Muscle of leg (tissue), 9 donors: ENCODE data around the gene DNPEP. TPM values are rescaled to one million over a fixed set of nuclear protein-coding genes. Genes with fewer than 3 reads are reported as not detected.

Experiments used
- polyA plus RNA-seq, 8 donors: library from polyadenylated mRNA; unstranded; fragments of 120-200 nt; gene quantifications; one replicate each; pipeline versions ENCODE4 v1.2.1 to v1.2.3, GENCODE V29; 2013; ENCODE audit warnings: inconsistent platforms in 1 of 8, low replicate concordance in 1 of 8; ENCODE audit not compliant: insufficient read length in 8 of 8, insufficient read depth in 1 of 8
- total RNA-seq: library from RNA; stranded (reverse); fragments of 120-200 nt; gene quantifications from one replicate; pipeline ENCODE4 v1.2.4, GENCODE V29; 2013

The DNPEP gene
- total and polyA plus RNA-seq, 9 donors = 24.5 to 48.5 (median 39.3) TPM

Other genes with a start within 250 kb of the DNPEP start
- gene NHEJ1, start 227.1 kb downstream of the DNPEP start, total RNA-seq = 14.1 TPM
- 10 to 100 TPM; 11.4 to 18.5 (median 13.6) TPM for gene NHEJ1, start 227.1 kb downstream of the DNPEP start, polyA plus RNA-seq
- 1.5 TPM for gene SLC23A3, start 217.9 kb downstream of the DNPEP start, total RNA-seq
- gene SLC23A3, start 217.9 kb downstream of the DNPEP start, polyA plus RNA-seq = 1 to 10 TPM in 3 of 8 donors, under 1 TPM in 5; 0.59 to 1.7 (median 0.95) TPM
- gene CNPPD1, start 211.0 kb downstream of the DNPEP start, total RNA-seq = 23.4 TPM
- 10 to 100 TPM; 32.5 to 40.8 (median 37.1) TPM for gene CNPPD1, start 211.0 kb downstream of the DNPEP start, polyA plus RNA-seq
- 28.9 TPM for gene RETREG2, start 209.6 kb downstream of the DNPEP start, total RNA-seq
- 10 to 100 TPM; 37.6 to 57.7 (median 47.0) TPM for gene RETREG2, start 209.6 kb downstream of the DNPEP start, polyA plus RNA-seq
- gene ZFAND2B, start 181.1 kb downstream of the DNPEP start, total RNA-seq = 26.6 TPM
- gene ZFAND2B, start 181.1 kb downstream of the DNPEP start, polyA plus RNA-seq = 10 to 100 TPM; 18.8 to 31.9 (median 22.8) TPM
- 28.7 TPM for gene ABCB6, start 169.0 kb downstream of the DNPEP start, total RNA-seq
- gene ABCB6, start 169.0 kb downstream of the DNPEP start, polyA plus RNA-seq = 10 to 100 TPM; 28.4 to 42.0 (median 34.2) TPM
- 13.7 TPM for gene ATG9A, start 158.3 kb downstream of the DNPEP start, total RNA-seq
- gene ATG9A, start 158.3 kb downstream of the DNPEP start, polyA plus RNA-seq = 10 to 100 TPM; 27.6 to 35.1 (median 32.3) TPM
- 21.5 TPM for gene ANKZF1, start 158.1 kb downstream of the DNPEP start, total RNA-seq
- 10 to 100 TPM; 16.3 to 32.0 (median 23.6) TPM for gene ANKZF1, start 158.1 kb downstream of the DNPEP start, polyA plus RNA-seq
- gene GLB1L, start 142.5 kb downstream of the DNPEP start, total RNA-seq = 6.6 TPM
- gene GLB1L, start 142.5 kb downstream of the DNPEP start, polyA plus RNA-seq = 1 to 10 TPM; 3.3 to 9.9 (median 5.7) TPM
- gene STK16, start 142.4 kb downstream of the DNPEP start, total RNA-seq = 12.5 TPM
- 10 to 100 TPM; 15.1 to 23.1 (median 19.6) TPM for gene STK16, start 142.4 kb downstream of the DNPEP start, polyA plus RNA-seq
- gene TUBA4B, start 134.7 kb downstream of the DNPEP start, total RNA-seq = 0.04 TPM
- under 1 TPM in 6 of 8 donors, not detected in 2; 0.13 to 0.56 (median 0.18) TPM for gene TUBA4B, start 134.7 kb downstream of the DNPEP start, polyA plus RNA-seq
- gene TUBA4A, start 134.0 kb downstream of the DNPEP start, total RNA-seq = 36.2 TPM
- gene TUBA4A, start 134.0 kb downstream of the DNPEP start, polyA plus RNA-seq = 100 to 1,000 TPM in 4 of 8 donors, 10 to 100 TPM in 4; 77.1 to 160 (median 107) TPM
- 52.6 TPM for gene DNAJB2, start 108.5 kb downstream of the DNPEP start, total RNA-seq
- gene DNAJB2, start 108.5 kb downstream of the DNPEP start, polyA plus RNA-seq = 10 to 100 TPM; 77.8 to 93.2 (median 85.9) TPM
- 0.09 TPM for gene PTPRN, start 78.5 kb downstream of the DNPEP start, total RNA-seq
- gene PTPRN, start 78.5 kb downstream of the DNPEP start, polyA plus RNA-seq = 1 to 10 TPM in 1 of 8 donors, under 1 TPM in 7; 0.09 to 1.0 (median 0.38) TPM
- not detected for gene RESP18, start 55.2 kb downstream of the DNPEP start, total RNA-seq
- gene RESP18, start 55.2 kb downstream of the DNPEP start, polyA plus RNA-seq = not detected
- 2,854 TPM for gene DES, start 30.5 kb upstream of the DNPEP start, total RNA-seq
- gene DES, start 30.5 kb upstream of the DNPEP start, polyA plus RNA-seq = 1,000 to 10,000 TPM; 2,139 to 4,335 (median 3,881) TPM
- gene SPEG, start 46.9 kb upstream of the DNPEP start, total RNA-seq = 176 TPM
- 100 to 1,000 TPM in 5 of 8 donors, 10 to 100 TPM in 3; 66.5 to 177 (median 143) TPM for gene SPEG, start 46.9 kb upstream of the DNPEP start, polyA plus RNA-seq
- 28.7 TPM for gene GMPPA, start 111.0 kb upstream of the DNPEP start, total RNA-seq
- gene GMPPA, start 111.0 kb upstream of the DNPEP start, polyA plus RNA-seq = 10 to 100 TPM; 23.4 to 34.3 (median 27.4) TPM
- gene ASIC4, start 126.6 kb upstream of the DNPEP start, total RNA-seq = 0.44 TPM
- gene ASIC4, start 126.6 kb upstream of the DNPEP start, polyA plus RNA-seq = under 1 TPM; 0.12 to 0.51 (median 0.34) TPM
- 58.8 TPM for gene CHPF, start 155.9 kb upstream of the DNPEP start, total RNA-seq
- gene CHPF, start 155.9 kb upstream of the DNPEP start, polyA plus RNA-seq = 10 to 100 TPM; 46.1 to 74.6 (median 64.6) TPM
- 1.2 TPM for gene TMEM198, start 156.1 kb upstream of the DNPEP start, total RNA-seq
- 1 to 10 TPM; 2.6 to 4.6 (median 3.1) TPM for gene TMEM198, start 156.1 kb upstream of the DNPEP start, polyA plus RNA-seq
- 120 TPM for gene OBSL1, start 183.6 kb upstream of the DNPEP start, total RNA-seq
- 100 to 1,000 TPM; 117 to 193 (median 165) TPM for gene OBSL1, start 183.6 kb upstream of the DNPEP start, polyA plus RNA-seq
- gene INHA, start 184.4 kb upstream of the DNPEP start, total RNA-seq = 0.27 TPM
- 1 to 10 TPM in 1 of 8 donors, under 1 TPM in 7; 0.26 to 1.3 (median 0.84) TPM for gene INHA, start 184.4 kb upstream of the DNPEP start, polyA plus RNA-seq
- gene STK11IP, start 209.9 kb upstream of the DNPEP start, total RNA-seq = 12.7 TPM
- gene STK11IP, start 209.9 kb upstream of the DNPEP start, polyA plus RNA-seq = 10 to 100 TPM; 13.3 to 23.8 (median 19.2) TPM
- gene SLC4A3, start 239.7 kb upstream of the DNPEP start, total RNA-seq = 5.5 TPM
- 10 to 100 TPM in 6 of 8 donors, 1 to 10 TPM in 2; 8.3 to 15.9 (median 11.5) TPM for gene SLC4A3, start 239.7 kb upstream of the DNPEP start, polyA plus RNA-seq